C4-2B (cell line): Measurements from ENCODE around the gene WDR62.

Source experiments
- CTCF ChIP-seq: fragments of 450-650 bp; conservative IDR thresholded peaks from 2 replicates; pipeline ENCODE4 v1.5.1; 2017; ENCODE audit warnings: mild to moderate bottlenecking
- ZFX ChIP-seq: fragments of 450-650 bp; IDR thresholded peaks from 2 replicates; pipeline ENCODE4 v1.6.1; 2017

- no peak for TF ChIP-seq CTCF
- no peak for TF ChIP-seq ZFX
Observed at GRCh38 chr19:36064826-36065225, 10.1 kb downstream of the WDR62 start.
